Breast epithelium (tissue), 3 donors: Measurements from ENCODE around the gene XCR1.

Experiments
- CTCF ChIP-seq, 3 donors: fragments of 450-650 bp; IDR thresholded peaks; one replicate each; pipeline ENCODE4 v1.5.1; 2016 to 2017; ENCODE audit warnings: antibody characterized with exemption in 3 of 3, mild to moderate bottlenecking in 3 of 3, moderate library complexity in 3 of 3
- POLR2A ChIP-seq: fragments of 450-650 bp; IDR thresholded peaks from one replicate; pipeline ENCODE4 v1.6.1; 2016; ENCODE audit warnings: antibody characterized with exemption, mild to moderate bottlenecking, moderate library complexity

GRCh38 chr3:45968149-45968548 lies 59.1 kb downstream of the XCR1 start:
- no peak for TF ChIP-seq CTCF (IDR thresholded peaks at IDR 0.05)
- TF ChIP-seq POLR2A, result no peak
